GM19240 (cell line): ENCODE data around the gene PPP6R2.
"Not testable (repeated sequence)": the region's sequence is repeated elsewhere in the genome, so short reads cannot be mapped to it uniquely, and the experiment has no call there.

Experiments
- DNase-seq: peaks from one replicate; pipeline ENCODE4 v3.0.0; 2011; ENCODE audit warnings: low spot score; ENCODE audit not compliant: insufficient read length

The PPP6R2 gene

GRCh38 chr22:50399751-50400331 is 56.7 kb downstream of the PPP6R2 start:
- no peak for DNase-seq

GRCh38 chr22:50400406-50400805 is 57.3 kb downstream of the PPP6R2 start:
- DNase-seq, result no peak

- DNase-seq, result no peak
These were observed 57.8 kb downstream of the PPP6R2 start for GRCh38 chr22:50400931-50401330.

GRCh38 chr22:50401907-50402306 is 58.8 kb downstream of the PPP6R2 start:
- DNase-seq, result no peak

GRCh38 chr22:50403701-50404101 is 60.6 kb downstream of the PPP6R2 start:
- no peak for DNase-seq

- DNase-seq, result no peak
These were observed 63.5 kb downstream of the PPP6R2 start for GRCh38 chr22:50406416-50407170.

GRCh38 chr22:50408311-50408710 is 65.2 kb downstream of the PPP6R2 start:
- no peak for DNase-seq

GRCh38 chr22:50408954-50409353 is 65.8 kb downstream of the PPP6R2 start:
- not testable (repeated sequence) for DNase-seq

- no peak for DNase-seq
These were observed 71.5 kb downstream of the PPP6R2 start for GRCh38 chr22:50414476-50415248.

GRCh38 chr22:50415426-50415825 is 72.3 kb downstream of the PPP6R2 start:
- no peak for DNase-seq

GRCh38 chr22:50416996-50417395 is 73.9 kb downstream of the PPP6R2 start:
- DNase-seq, result no peak

- DNase-seq, result no peak
These were observed 74.5 kb downstream of the PPP6R2 start for GRCh38 chr22:50417411-50418210.

GRCh38 chr22:50418624-50419023 is 75.5 kb downstream of the PPP6R2 start:
- DNase-seq, result no peak

- DNase-seq, result no peak
These were observed 76.0 kb downstream of the PPP6R2 start for GRCh38 chr22:50419116-50419515.

GRCh38 chr22:50420015-50420414 is 76.9 kb downstream of the PPP6R2 start:
- DNase-seq, result no peak

- no peak for DNase-seq
These were observed 77.5 kb downstream of the PPP6R2 start for GRCh38 chr22:50420581-50420980.

GRCh38 chr22:50422046-50422445 is 78.9 kb downstream of the PPP6R2 start:
- DNase-seq, result no peak

- no peak for DNase-seq
These were observed 80.1 kb downstream of the PPP6R2 start for GRCh38 chr22:50422961-50423815.

- no peak for DNase-seq
These were observed 80.8 kb downstream of the PPP6R2 start for GRCh38 chr22:50423956-50424355.

GRCh38 chr22:50425179-50425916 is 82.2 kb downstream of the PPP6R2 start:
- DNase-seq, result no peak
